ENCODE data around the gene CRY2. TPM values are rescaled to one million over a fixed set of nuclear protein-coding genes. Genes with fewer than 3 reads are reported as not detected.

CRY2 gene
- total and polyA plus RNA-seq, 2 of the 13 experiments (the other 11 are each of a cell fraction or from before 2014, with no cell fraction given), result 10.1 to 12.2 TPM

- no peak for TF ChIP-seq ZBTB40 (IDR thresholded peaks at IDR 0.05)
- no peak for TF ChIP-seq ZBTB40 (CRISPR knock-in tag; IDR thresholded peaks at IDR 0.05)
- no peak for TF ChIP-seq ZBTB8A (CRISPR knock-in tag; IDR thresholded peaks at IDR 0.05; ENCODE audit: borderline replicate concordance, low read depth)
- no peak for TF ChIP-seq FOXM1 (CRISPR knock-in tag; IDR thresholded peaks at IDR 0.05)
- TF ChIP-seq CHCHD3 (CRISPR knock-in tag; IDR thresholded peaks at IDR 0.05), result no peak
These were observed 48.4 kb downstream of the CRY2 start (continued) for GRCh38 chr11:45895553-45896259.

Data from HepG2 (cell line).